PC-9 (cell line): ENCODE measurements around the gene MAGI2. TPM values are rescaled to one million over a fixed set of nuclear protein-coding genes. Genes with fewer than 3 reads are reported as not detected.

Experiments used
- BruUV-seq: library from RNA; stranded (reverse); fragments of 400-500 nt; replicated peaks from 2 replicates; lab custom pipeline; 2021; lab: Mats Ljungman, UMichigan
- CTCF ChIA-PET: fragments of 300-600 bp; sonication (Branson Sonifier 250); formaldehyde crosslinking; loops from one replicate; lab custom pipeline; 2022; ENCODE audit warnings: antibody characterized with exemption; lab: Charles Lee
- POLR2A ChIA-PET: fragments of 300-600 bp; sonication (Branson Sonifier 250); formaldehyde crosslinking; loops from one replicate; lab custom pipeline; 2022; ENCODE audit warnings: antibody characterized with exemption; ENCODE audit not compliant: unreplicated experiment; lab: Charles Lee
- DNase-seq, 2 experiments: peaks; one replicate each; pipeline versions ENCODE4 v3.0.0 to v3.0.0-alpha.2; 2015 to 2022; ENCODE audit warnings: mixed read lengths in 1 of 2
- H2AFZ ChIP-seq: fragments of 200-600 bp; sonication (generic); 2 replicates; pipeline ENCODE4 v1.8.1; 2017; ENCODE audit warnings: antibody characterized with exemption
- H3F3A ChIP-seq: fragments of 200-600 bp; sonication (generic); 2 replicates; pipeline ENCODE4 v1.8.1; 2017; ENCODE audit warnings: antibody characterized with exemption, mild to moderate bottlenecking, low read depth; ENCODE audit not compliant: insufficient read depth
- H3K27ac ChIP-seq: fragments of 200-600 bp; sonication (generic); 2 replicates; pipeline ENCODE4 v1.6.1; 2016; ENCODE audit warnings: mixed run types
- H3K27me3 ChIP-seq: fragments of 200-600 bp; sonication (generic); 2 replicates; pipeline ENCODE4 v1.6.1; 2016; ENCODE audit warnings: low read depth, mixed run types; ENCODE audit not compliant: insufficient read depth
- H3K36me3 ChIP-seq: fragments of 200-600 bp; sonication (generic); 2 replicates; pipeline ENCODE4 v1.6.1; 2016; ENCODE audit warnings: low read depth, mixed run types
- H3K4me1 ChIP-seq: fragments of 200-600 bp; sonication (generic); replicated peaks from 2 replicates; pipeline ENCODE4 v1.6.1; 2016; ENCODE audit warnings: mixed run types; ENCODE audit not compliant: insufficient read depth
- H3K4me2 ChIP-seq: fragments of 200-600 bp; sonication (generic); 2 replicates; pipeline ENCODE4 v1.6.1; 2017; ENCODE audit warnings: mixed run types
- H3K4me3 ChIP-seq: fragments of 200-600 bp; sonication (generic); 2 replicates; pipeline ENCODE4 v1.6.1; 2016; ENCODE audit warnings: mixed run types
- H3K79me2 ChIP-seq: fragments of 200-600 bp; sonication (generic); 2 replicates; pipeline ENCODE4 v1.6.1; 2017; ENCODE audit warnings: low read depth, mixed run types
- H3K9me2 ChIP-seq: fragments of 200-600 bp; sonication (generic); 2 replicates; pipeline ENCODE4 v1.8.1; 2017; ENCODE audit warnings: mild to moderate bottlenecking; ENCODE audit not compliant: insufficient read depth
- H3K9me3 ChIP-seq: fragments of 200-600 bp; sonication (generic); 2 replicates; pipeline ENCODE4 v1.8.1; 2016; ENCODE audit warnings: low read depth; ENCODE audit not compliant: insufficient read depth
- H4K20me1 ChIP-seq: fragments of 200-600 bp; sonication (generic); 2 replicates; pipeline ENCODE4 v1.8.1; 2017; ENCODE audit not compliant: insufficient read depth
- EZH2 ChIP-seq: fragments of 200-600 bp; sonication (generic); IDR thresholded peaks from 2 replicates; pipeline ENCODE4 v1.8.0; 2017; ENCODE audit warnings: antibody characterized with exemption, low read depth
- intact Hi-C: fragments of 100-400 bp; cut with micrococcal nuclease; formaldehyde crosslinking; loops from one replicate; pipeline ENCODE4 v1.10.0; 2022; ENCODE audit not compliant: unreplicated experiment
- total RNA-seq: library from RNA; stranded (reverse); gene quantifications from 2 replicates; pipeline ENCODE4 v1.2.3, GENCODE V29; 2021
- TF ChIP-seq, protein P1 (sequence below): fragments of 200-600 bp; sonication (generic); conservative IDR thresholded peaks from 2 replicates; pipeline ENCODE4 v1.6.1; 2017; ENCODE audit warnings: mixed run types, antibody characterized with exemption, mild to moderate bottlenecking, moderate library complexity

The MAGI2 gene
- total RNA-seq, 1 experiment from 2014 or later, result 0.92 TPM

GRCh38 chr7:78435355-78435754 is 1018.1 kb downstream of the MAGI2 start:
- H3K27ac ChIP-seq, result no peak overlapping the region
- H3K9me3 ChIP-seq, result no peaks in the 10 kb centered on the region
- no peak overlapping the region for H2AFZ ChIP-seq
- H3K9me2 ChIP-seq, result no peaks in the 10 kb centered on the region
- no peaks in the 10 kb centered on the region for H3K79me2 ChIP-seq
- H4K20me1 ChIP-seq, result no peaks in the 10 kb centered on the region
- no peaks in the 10 kb centered on the region for H3K4me1 ChIP-seq
- no peak overlapping the region for H3K4me2 ChIP-seq
- TF ChIP-seq EZH2, result no peak
- TF ChIP-seq, protein P1, sequence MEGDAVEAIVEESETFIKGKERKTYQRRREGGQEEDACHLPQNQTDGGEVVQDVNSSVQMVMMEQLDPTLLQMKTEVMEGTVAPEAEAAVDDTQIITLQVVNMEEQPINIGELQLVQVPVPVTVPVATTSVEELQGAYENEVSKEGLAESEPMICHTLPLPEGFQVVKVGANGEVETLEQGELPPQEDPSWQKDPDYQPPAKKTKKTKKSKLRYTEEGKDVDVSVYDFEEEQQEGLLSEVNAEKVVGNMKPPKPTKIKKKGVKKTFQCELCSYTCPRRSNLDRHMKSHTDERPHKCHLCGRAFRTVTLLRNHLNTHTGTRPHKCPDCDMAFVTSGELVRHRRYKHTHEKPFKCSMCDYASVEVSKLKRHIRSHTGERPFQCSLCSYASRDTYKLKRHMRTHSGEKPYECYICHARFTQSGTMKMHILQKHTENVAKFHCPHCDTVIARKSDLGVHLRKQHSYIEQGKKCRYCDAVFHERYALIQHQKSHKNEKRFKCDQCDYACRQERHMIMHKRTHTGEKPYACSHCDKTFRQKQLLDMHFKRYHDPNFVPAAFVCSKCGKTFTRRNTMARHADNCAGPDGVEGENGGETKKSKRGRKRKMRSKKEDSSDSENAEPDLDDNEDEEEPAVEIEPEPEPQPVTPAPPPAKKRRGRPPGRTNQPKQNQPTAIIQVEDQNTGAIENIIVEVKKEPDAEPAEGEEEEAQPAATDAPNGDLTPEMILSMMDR, result no peak
- no peaks in the 10 kb centered on the region for H3F3A ChIP-seq
- H3K4me3 ChIP-seq, result no peak overlapping the region
- intact Hi-C loops, result no loop called here
- POLR2A ChIA-PET, result no interaction called here
- DNase-seq, result no peak
- no peaks in the 10 kb centered on the region for H3K36me3 ChIP-seq
- no TSS peak for BruUV-seq
- CTCF ChIA-PET, result no interaction called here
- no peaks in the 10 kb centered on the region for H3K27me3 ChIP-seq

DNA sequence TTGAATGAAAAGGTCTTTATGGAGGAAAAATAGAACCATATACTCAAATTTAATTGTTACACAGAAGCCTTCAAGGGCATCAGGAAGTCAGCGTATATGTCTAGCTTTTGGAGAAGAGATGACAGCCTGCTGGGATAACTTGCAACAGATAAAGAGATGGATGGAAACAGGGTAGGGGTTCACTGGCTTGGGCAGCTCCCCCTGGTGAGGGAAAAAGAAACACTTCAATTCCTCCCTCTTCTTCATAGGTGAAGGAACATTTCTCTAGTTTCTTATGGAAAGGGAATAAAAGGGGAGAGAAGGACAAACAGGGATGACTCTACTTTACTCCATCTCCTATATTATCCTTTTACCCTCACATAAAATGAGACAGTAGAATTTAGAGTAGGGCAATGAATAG is 1019.2 kb downstream of the MAGI2 start:
- Histone ChIP-seq H3K9me3 (no peaks in the 10 kb centered on the region), H3K4me2 (no peak overlapping the region), H3K27ac (no peak overlapping the region), H3K79me2 (no peaks in the 10 kb centered on the region), H3K27me3 (no peaks in the 10 kb centered on the region), H3F3A (no peaks in the 10 kb centered on the region), H3K4me1 (no peaks in the 10 kb centered on the region), H4K20me1 (no peaks in the 10 kb centered on the region), H3K4me3 (no peak overlapping the region), H3K36me3 (no peaks in the 10 kb centered on the region), H2AFZ (no peak overlapping the region), H3K9me2 (no peaks in the 10 kb centered on the region)
- no peak for DNase-seq
- POLR2A ChIA-PET, result interaction anchor here (0.6 kb wide), 1 partner anchor 914 kb away, joined by 4 read pairs; no protein-coding TSS in a partner anchor
- TF ChIP-seq, protein P1, result no peak
- TF ChIP-seq EZH2, result no peak
- CTCF ChIA-PET, result no interaction called here
- intact Hi-C loops, result no loop called here
- no TSS peak for BruUV-seq

DNA sequence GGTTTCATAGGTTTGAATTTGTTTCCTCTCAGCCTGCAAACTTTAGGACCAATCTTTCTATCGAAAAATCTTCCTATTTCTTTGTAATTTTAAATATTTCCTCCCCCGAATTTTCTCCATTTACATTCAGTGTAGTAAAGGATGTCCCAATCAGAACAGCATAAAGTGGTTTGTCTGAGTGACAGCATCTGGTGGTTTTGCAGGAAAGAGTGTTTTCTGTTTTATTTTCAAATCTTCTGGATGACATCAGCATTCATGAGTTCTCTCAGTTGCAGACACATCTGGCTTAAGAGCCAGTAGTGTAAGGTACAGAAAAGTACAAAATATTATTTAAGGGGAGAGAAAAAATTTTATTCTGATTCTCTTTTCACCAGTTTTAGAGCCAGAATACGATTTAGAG is 1020.0 kb downstream of the MAGI2 start:
- H3K36me3 ChIP-seq, result no peaks in the 10 kb centered on the region
- H4K20me1 ChIP-seq, result no peaks in the 10 kb centered on the region
- H3F3A ChIP-seq, result no peaks in the 10 kb centered on the region
- no peak for DNase-seq
- H3K9me3 ChIP-seq, result no peaks in the 10 kb centered on the region
- intact Hi-C loops, result no loop called here
- no peaks in the 10 kb centered on the region for H3K9me2 ChIP-seq
- TF ChIP-seq EZH2, result no peak
- TF ChIP-seq, protein P1, result no peak
- H3K4me3 ChIP-seq, result no peak overlapping the region
- H3K4me2 ChIP-seq, result no peak overlapping the region
- H3K4me1 ChIP-seq, result no peaks in the 10 kb centered on the region
- ChIA-PET POLR2A (no interaction called here), CTCF (no interaction called here)
- no peaks in the 10 kb centered on the region for H3K79me2 ChIP-seq
- no peaks in the 10 kb centered on the region for H3K27me3 ChIP-seq
- no peak overlapping the region for H3K27ac ChIP-seq
- no peak overlapping the region for H2AFZ ChIP-seq
- BruUV-seq, result no TSS peak
